IMR-90 (cell line): Measurements from ENCODE around the gene CFAP61. TPM values are rescaled to one million over a fixed set of nuclear protein-coding genes. Genes with fewer than 3 reads are reported as not detected.

ENCODE experiments used
- ATAC-seq: fragments of 200-7000 bp; cut with Tn5 transposase; 2 replicates; pipeline ENCODE4 v1.9.1; 2020; ENCODE audit warnings: low read depth, mild to moderate bottlenecking, moderate library complexity
- BruUV-seq: library from RNA; stranded (reverse); fragments of 400-500 nt; replicated peaks from 2 replicates; lab custom pipeline; 2021; lab: Mats Ljungman, UMichigan
- CTCF ChIA-PET: fragments of 300-600 bp; formaldehyde crosslinking; extraction: SDS; loops from one replicate; lab custom pipeline; 2021; ENCODE audit warnings: antibody characterized with exemption; lab: Yijun Ruan, JAX
- POLR2A ChIA-PET: fragments of 300-600 bp; sonication (Branson Sonifier 250); formaldehyde crosslinking; loops from one replicate; lab custom pipeline; 2022; ENCODE audit warnings: antibody characterized with exemption; ENCODE audit not compliant: unreplicated experiment; lab: Charles Lee
- DNase-seq: peaks from one replicate; pipeline ENCODE4 v3.0.0; 2013
- H2AFZ ChIP-seq: replicated peaks from 2 replicates; pipeline ENCODE3; 2013; ENCODE audit warnings: low read length, mild to moderate bottlenecking; ENCODE audit not compliant: poor library complexity
- H2AK5ac ChIP-seq: 2 replicates; pipeline ENCODE4 v1.6.1; 2013; ENCODE audit warnings: low read depth, low read length, inconsistent platforms
- H2AK9ac ChIP-seq: replicated peaks from 2 replicates; pipeline ENCODE3; 2013; ENCODE audit warnings: mild to moderate bottlenecking, low read depth, low read length, moderate library complexity; ENCODE audit not compliant: poor library complexity
- H2BK120ac ChIP-seq: 2 replicates; pipeline ENCODE4 v1.6.1; 2013; ENCODE audit warnings: low read depth, low read length, inconsistent platforms
- H2BK15ac ChIP-seq: 3 replicates; pipeline ENCODE4 v1.6.1; 2013; ENCODE audit warnings: low read depth, low read length, inconsistent platforms
- H2BK20ac ChIP-seq: 2 replicates; pipeline ENCODE4 v1.6.1; 2013; ENCODE audit warnings: low read depth, mild to moderate bottlenecking, inconsistent platforms, low read length, moderate library complexity
- H2BK5ac ChIP-seq: 2 replicates; pipeline ENCODE4 v1.6.1; 2013; ENCODE audit warnings: mild to moderate bottlenecking, low read depth, low read length, inconsistent platforms; ENCODE audit not compliant: poor library complexity, severe bottlenecking
- H3K14ac ChIP-seq: replicated peaks from 2 replicates; pipeline ENCODE4 v1.6.1; 2013; ENCODE audit warnings: low read depth, low read length, inconsistent platforms
- H3K18ac ChIP-seq: 2 replicates; pipeline ENCODE4 v1.6.1; 2013; ENCODE audit warnings: low read depth, low read length, control low read depth
- H3K23ac ChIP-seq: 2 replicates; pipeline ENCODE4 v1.6.1; 2013; ENCODE audit warnings: low read depth, low read length, inconsistent platforms
- H3K27ac ChIP-seq: 2 replicates; pipeline ENCODE4 v1.5.1; 2013; ENCODE audit warnings: mild to moderate bottlenecking, control low read depth, low read length; ENCODE audit not compliant: insufficient read depth
- H3K27me3 ChIP-seq: 2 replicates; pipeline ENCODE4 v1.6.1; 2013; ENCODE audit warnings: low read length; ENCODE audit not compliant: control insufficient read depth, insufficient read depth
- H3K36me3 ChIP-seq: 2 replicates; pipeline ENCODE4 v1.6.1; 2013; ENCODE audit warnings: low read length, mixed read lengths; ENCODE audit not compliant: control insufficient read depth, insufficient read depth
- H3K4ac ChIP-seq: 2 replicates; pipeline ENCODE4 v1.6.1; 2013; ENCODE audit warnings: low read depth, low read length, inconsistent platforms
- H3K4me1 ChIP-seq: 2 replicates; pipeline ENCODE4 v1.6.1; 2013; ENCODE audit warnings: low read length, mixed read lengths; ENCODE audit not compliant: control insufficient read depth, insufficient read depth
- H3K4me2 ChIP-seq: 2 replicates; pipeline ENCODE4 v1.6.1; 2013; ENCODE audit warnings: low read depth, mild to moderate bottlenecking, control low read depth, low read length, moderate library complexity
- H3K4me3 ChIP-seq: 2 replicates; pipeline ENCODE4 v1.5.1; 2013; ENCODE audit warnings: low read depth, mild to moderate bottlenecking, control low read depth, low read length, moderate library complexity; ENCODE audit not compliant: insufficient read depth
- H3K56ac ChIP-seq: 2 replicates; pipeline ENCODE4 v1.6.1; 2013; ENCODE audit warnings: low read length, inconsistent platforms; ENCODE audit not compliant: insufficient read depth; ENCODE audit errors: extremely low read depth
- H3K79me1 ChIP-seq, 2 experiments: 2 replicates each; pipeline ENCODE4 v1.6.1; 2013; ENCODE audit warnings: low read length in 2 of 2, inconsistent platforms in 1 of 2, low read depth in 1 of 2
- H3K9ac ChIP-seq: 2 replicates; pipeline ENCODE4 v1.6.1; 2013; ENCODE audit warnings: low read depth, low read length, control low read depth
- H3K9me1 ChIP-seq: 2 replicates; pipeline ENCODE4 v1.6.1; 2013; ENCODE audit warnings: low read length, inconsistent platforms; ENCODE audit not compliant: insufficient read depth
- H3K9me3 ChIP-seq: 2 replicates; pipeline ENCODE4 v1.6.1; 2013; ENCODE audit warnings: low read length; ENCODE audit not compliant: control insufficient read depth, insufficient read depth
- H4K20me1 ChIP-seq: 2 replicates; pipeline ENCODE4 v1.6.1; 2013; ENCODE audit warnings: low read length, inconsistent platforms; ENCODE audit not compliant: insufficient read depth
- H4K5ac ChIP-seq: 2 replicates; pipeline ENCODE4 v1.6.1; 2013; ENCODE audit warnings: mild to moderate bottlenecking, low read depth, low read length, control low read depth
- H4K8ac ChIP-seq, 2 experiments: 2 replicates each; pipeline ENCODE4 v1.6.1; 2013; ENCODE audit warnings: low read depth in 2 of 2, low read length in 2 of 2, control low read depth in 1 of 2, inconsistent platforms in 1 of 2
- H4K91ac ChIP-seq: 2 replicates; pipeline ENCODE4 v1.6.1; 2013; ENCODE audit warnings: low read depth, low read length, inconsistent platforms; ENCODE audit not compliant: insufficient read depth
- BHLHE40 ChIP-seq: fragments of 150-350 bp; IDR thresholded peaks from 2 replicates; pipeline ENCODE4 v1.6.1; 2016; ENCODE audit warnings: mild to moderate bottlenecking, low read depth, low read length
- POLR2A ChIP-seq: IDR thresholded peaks from 2 replicates; pipeline ENCODE4 v1.6.1; 2012; ENCODE audit warnings: mild to moderate bottlenecking, low read depth, low read length
- RCOR1 ChIP-seq: IDR thresholded peaks from 2 replicates; pipeline ENCODE4 v1.6.1; 2012; ENCODE audit warnings: mild to moderate bottlenecking, low read length, improper control_type of control experiment; ENCODE audit not compliant: insufficient replicate concordance
- RFX5 ChIP-seq: IDR thresholded peaks from 2 replicates; pipeline ENCODE4 v1.8.0; 2012; ENCODE audit warnings: low read depth, mild to moderate bottlenecking, low read length, moderate library complexity
- SMC3 ChIP-seq: fragments of 150-350 bp; IDR thresholded peaks from 2 replicates; pipeline ENCODE4 v1.6.1; 2016; ENCODE audit warnings: low read depth, mild to moderate bottlenecking, antibody characterized with exemption, low read length, moderate library complexity
- WGBS, 2 experiments: methylation state at CpG; one replicate each; pipeline versions ENCODE4 v1.1.5 to v1.1.7; 2013; ENCODE audit warnings: missing lambda C conversion rate in 2 of 2; ENCODE audit not compliant: insufficient read length in 1 of 2; ENCODE audit errors: extremely low coverage in 2 of 2; 5-methylcytosine and 5-hydroxymethylcytosine counted together
- dilution Hi-C: fragments of 300-500 bp; cut with HindIII; formaldehyde crosslinking; loops from one replicate; pipeline ENCODE4 v1.14.3; 2018; ENCODE audit warnings: low sequenced_read_pairs; ENCODE audit not compliant: unreplicated experiment
- in situ Hi-C: fragments of 300-500 bp; cut with MboI; formaldehyde crosslinking; loops from 3 replicates; pipeline ENCODE4 v1.14.3; 2019; ENCODE audit warnings: low sequenced_read_pairs, inconsistent platforms, mixed read lengths
- intact Hi-C: fragments of 100-400 bp; cut with micrococcal nuclease; formaldehyde crosslinking; loops from 2 replicates; pipeline ENCODE4 v1.10.0; 2022
- polyA plus RNA-seq, 3 experiments: library from polyadenylated mRNA; depleted of rRNA; stranded (reverse); fragments of >200 nt; gene quantifications; 2 replicates each; pipeline ENCODE4 v1.2.3, GENCODE V29; 2012; ENCODE audit warnings: low replicate concordance in 1 of 3
- total RNA-seq: library from RNA; depleted of rRNA; stranded (reverse); fragments of >200 nt; gene quantifications from 2 replicates; pipeline ENCODE4 v1.2.3, GENCODE V29; 2012
- TF ChIP-seq, protein P1 (sequence below): fragments of 150-350 bp; IDR thresholded peaks from 2 replicates; pipeline ENCODE4 v1.6.1; 2017; ENCODE audit warnings: mild to moderate bottlenecking, antibody characterized with exemption, low read length, low read depth
- TF ChIP-seq, protein P2 (sequence below): conservative IDR thresholded peaks from 2 replicates; pipeline ENCODE4 v1.5.1; 2012; ENCODE audit warnings: mild to moderate bottlenecking, low read depth, low read length, improper control_type of control experiment

The CFAP61 gene
- total and polyA plus RNA-seq, 2 of the 4 experiments (the other 2 are of a cell fraction): 0.07 TPM; not detected in 1

DNA sequence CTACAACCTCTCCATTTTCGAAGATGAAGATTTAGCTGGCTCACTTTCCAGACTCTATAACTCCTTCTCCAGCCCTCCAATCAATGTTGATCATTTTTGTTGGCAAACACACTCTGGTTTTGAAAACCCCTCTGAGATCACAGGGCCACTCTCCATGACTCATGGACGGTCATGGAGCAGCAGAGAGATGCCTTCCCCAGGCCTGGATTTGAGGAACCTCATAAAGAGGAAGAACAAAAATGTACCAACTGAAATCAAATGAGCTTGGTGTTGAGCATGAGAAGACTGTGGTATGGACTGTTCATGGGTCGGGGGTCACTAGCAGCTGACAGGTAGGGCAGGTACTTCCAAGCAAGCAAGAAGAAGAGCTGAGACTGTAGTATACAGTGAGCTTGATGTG lies 202.8 kb downstream of the CFAP61 start:
- no peak for ATAC-seq
- dilution Hi-C loops: no loop called here
- CTCF ChIA-PET: interaction anchor here (1.1 kb wide), 1 partner anchor 17 kb away, joined by 3 read pairs; no protein-coding TSS in a partner anchor

More for the DNA sequence above, 202.8 kb downstream of the CFAP61 start:
- no peaks in the 10 kb centered on the region for H3K79me1 ChIP-seq
- intact Hi-C loops (no loop called here), in situ Hi-C loops (no loop called here)
- no peak overlapping the region for H3K14ac ChIP-seq
- H2BK120ac ChIP-seq: no peak overlapping the region
- H4K91ac ChIP-seq: no peak overlapping the region
- DNase-seq: no peak
- no peak overlapping the region for H3K27ac ChIP-seq
- no CpG with 5 or more reads among the region's 3 CpGs for WGBS, 2 experiments
- no peaks in the 10 kb centered on the region for H3K4me1 ChIP-seq
- no peak overlapping the region for H4K5ac ChIP-seq
- H3K9ac ChIP-seq: no peak overlapping the region
- no TSS peak for BruUV-seq
- H3K9me1 ChIP-seq: no peaks in the 10 kb centered on the region
- no peak overlapping the region for H2AK5ac ChIP-seq
- no peak overlapping the region for H2BK15ac ChIP-seq
- no peak overlapping the region for H2AK9ac ChIP-seq
- no peak overlapping the region for H2AFZ ChIP-seq
- H4K20me1 ChIP-seq: no peaks in the 10 kb centered on the region
- no peaks in the 10 kb centered on the region for H3K9me3 ChIP-seq
- TF ChIP-seq, protein P1, sequence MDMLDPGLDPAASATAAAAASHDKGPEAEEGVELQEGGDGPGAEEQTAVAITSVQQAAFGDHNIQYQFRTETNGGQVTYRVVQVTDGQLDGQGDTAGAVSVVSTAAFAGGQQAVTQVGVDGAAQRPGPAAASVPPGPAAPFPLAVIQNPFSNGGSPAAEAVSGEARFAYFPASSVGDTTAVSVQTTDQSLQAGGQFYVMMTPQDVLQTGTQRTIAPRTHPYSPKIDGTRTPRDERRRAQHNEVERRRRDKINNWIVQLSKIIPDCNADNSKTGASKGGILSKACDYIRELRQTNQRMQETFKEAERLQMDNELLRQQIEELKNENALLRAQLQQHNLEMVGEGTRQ: no peak
- TF ChIP-seq BHLHE40 (no peak), RFX5 (no peak), SMC3 (no peak), POLR2A (no peak), RCOR1 (no peak)
- TF ChIP-seq, protein P2, sequence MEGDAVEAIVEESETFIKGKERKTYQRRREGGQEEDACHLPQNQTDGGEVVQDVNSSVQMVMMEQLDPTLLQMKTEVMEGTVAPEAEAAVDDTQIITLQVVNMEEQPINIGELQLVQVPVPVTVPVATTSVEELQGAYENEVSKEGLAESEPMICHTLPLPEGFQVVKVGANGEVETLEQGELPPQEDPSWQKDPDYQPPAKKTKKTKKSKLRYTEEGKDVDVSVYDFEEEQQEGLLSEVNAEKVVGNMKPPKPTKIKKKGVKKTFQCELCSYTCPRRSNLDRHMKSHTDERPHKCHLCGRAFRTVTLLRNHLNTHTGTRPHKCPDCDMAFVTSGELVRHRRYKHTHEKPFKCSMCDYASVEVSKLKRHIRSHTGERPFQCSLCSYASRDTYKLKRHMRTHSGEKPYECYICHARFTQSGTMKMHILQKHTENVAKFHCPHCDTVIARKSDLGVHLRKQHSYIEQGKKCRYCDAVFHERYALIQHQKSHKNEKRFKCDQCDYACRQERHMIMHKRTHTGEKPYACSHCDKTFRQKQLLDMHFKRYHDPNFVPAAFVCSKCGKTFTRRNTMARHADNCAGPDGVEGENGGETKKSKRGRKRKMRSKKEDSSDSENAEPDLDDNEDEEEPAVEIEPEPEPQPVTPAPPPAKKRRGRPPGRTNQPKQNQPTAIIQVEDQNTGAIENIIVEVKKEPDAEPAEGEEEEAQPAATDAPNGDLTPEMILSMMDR: no peak
- no peaks in the 10 kb centered on the region for H3K36me3 ChIP-seq
- no peak overlapping the region for H3K4me2 ChIP-seq
- POLR2A ChIA-PET: no interaction called here
- no peak overlapping the region for H3K4ac ChIP-seq
- H3K23ac ChIP-seq: no peak overlapping the region
- H3K4me3 ChIP-seq: no peak overlapping the region
- H2BK20ac ChIP-seq: no peak overlapping the region
- H4K8ac ChIP-seq: no peak overlapping the region
- no peak overlapping the region for H3K18ac ChIP-seq
- no peaks in the 10 kb centered on the region for H3K27me3 ChIP-seq
- no peak overlapping the region for H3K56ac ChIP-seq
- H2BK5ac ChIP-seq: no peak overlapping the region
